PC-9 (cell line): ENCODE data around the gene RCOR1. TPM values are rescaled to one million over a fixed set of nuclear protein-coding genes. Genes with fewer than 3 reads are reported as not detected.
A peak's percentile ranks its signal among the peaks of the same experiment; 100 is the strongest.

ENCODE experiments used
- BruUV-seq: library from RNA; stranded (reverse); fragments of 400-500 nt; replicated peaks from 2 replicates; lab custom pipeline; 2021; lab: Mats Ljungman, UMichigan
- CTCF ChIA-PET: fragments of 300-600 bp; sonication (Branson Sonifier 250); formaldehyde crosslinking; loops from one replicate; lab custom pipeline; 2022; ENCODE audit warnings: antibody characterized with exemption; lab: Charles Lee
- POLR2A ChIA-PET: fragments of 300-600 bp; sonication (Branson Sonifier 250); formaldehyde crosslinking; loops from one replicate; lab custom pipeline; 2022; ENCODE audit warnings: antibody characterized with exemption; ENCODE audit not compliant: unreplicated experiment; lab: Charles Lee
- DNase-seq, 2 experiments: peaks; one replicate each; pipeline versions ENCODE4 v3.0.0 to v3.0.0-alpha.2; 2015 to 2022; ENCODE audit warnings: mixed read lengths in 1 of 2
- H2AFZ ChIP-seq: fragments of 200-600 bp; sonication (generic); 2 replicates; pipeline ENCODE4 v1.8.1; 2017; ENCODE audit warnings: antibody characterized with exemption
- H3F3A ChIP-seq: fragments of 200-600 bp; sonication (generic); 2 replicates; pipeline ENCODE4 v1.8.1; 2017; ENCODE audit warnings: antibody characterized with exemption, mild to moderate bottlenecking, low read depth; ENCODE audit not compliant: insufficient read depth
- H3K27ac ChIP-seq: fragments of 200-600 bp; sonication (generic); 2 replicates; pipeline ENCODE4 v1.6.1; 2016; ENCODE audit warnings: mixed run types
- H3K27me3 ChIP-seq: fragments of 200-600 bp; sonication (generic); 2 replicates; pipeline ENCODE4 v1.6.1; 2016; ENCODE audit warnings: low read depth, mixed run types; ENCODE audit not compliant: insufficient read depth
- H3K36me3 ChIP-seq: fragments of 200-600 bp; sonication (generic); 2 replicates; pipeline ENCODE4 v1.6.1; 2016; ENCODE audit warnings: low read depth, mixed run types
- H3K4me1 ChIP-seq: fragments of 200-600 bp; sonication (generic); replicated peaks from 2 replicates; pipeline ENCODE4 v1.6.1; 2016; ENCODE audit warnings: mixed run types; ENCODE audit not compliant: insufficient read depth
- H3K4me2 ChIP-seq: fragments of 200-600 bp; sonication (generic); 2 replicates; pipeline ENCODE4 v1.6.1; 2017; ENCODE audit warnings: mixed run types
- H3K4me3 ChIP-seq: fragments of 200-600 bp; sonication (generic); 2 replicates; pipeline ENCODE4 v1.6.1; 2016; ENCODE audit warnings: mixed run types
- H3K79me2 ChIP-seq: fragments of 200-600 bp; sonication (generic); 2 replicates; pipeline ENCODE4 v1.6.1; 2017; ENCODE audit warnings: low read depth, mixed run types
- H3K9me2 ChIP-seq: fragments of 200-600 bp; sonication (generic); 2 replicates; pipeline ENCODE4 v1.8.1; 2017; ENCODE audit warnings: mild to moderate bottlenecking; ENCODE audit not compliant: insufficient read depth
- H3K9me3 ChIP-seq: fragments of 200-600 bp; sonication (generic); 2 replicates; pipeline ENCODE4 v1.8.1; 2016; ENCODE audit warnings: low read depth; ENCODE audit not compliant: insufficient read depth
- H4K20me1 ChIP-seq: fragments of 200-600 bp; sonication (generic); 2 replicates; pipeline ENCODE4 v1.8.1; 2017; ENCODE audit not compliant: insufficient read depth
- EZH2 ChIP-seq: fragments of 200-600 bp; sonication (generic); IDR thresholded peaks from 2 replicates; pipeline ENCODE4 v1.8.0; 2017; ENCODE audit warnings: antibody characterized with exemption, low read depth
- intact Hi-C: fragments of 100-400 bp; cut with micrococcal nuclease; formaldehyde crosslinking; loops from one replicate; pipeline ENCODE4 v1.10.0; 2022; ENCODE audit not compliant: unreplicated experiment
- total RNA-seq: library from RNA; stranded (reverse); gene quantifications from 2 replicates; pipeline ENCODE4 v1.2.3, GENCODE V29; 2021
- TF ChIP-seq, protein P1 (sequence below): fragments of 200-600 bp; sonication (generic); conservative IDR thresholded peaks from 2 replicates; pipeline ENCODE4 v1.6.1; 2017; ENCODE audit warnings: mixed run types, antibody characterized with exemption, mild to moderate bottlenecking, moderate library complexity

Gene RCOR1
- total RNA-seq, 1 experiment from 2014 or later: 67.2 TPM

DNA sequence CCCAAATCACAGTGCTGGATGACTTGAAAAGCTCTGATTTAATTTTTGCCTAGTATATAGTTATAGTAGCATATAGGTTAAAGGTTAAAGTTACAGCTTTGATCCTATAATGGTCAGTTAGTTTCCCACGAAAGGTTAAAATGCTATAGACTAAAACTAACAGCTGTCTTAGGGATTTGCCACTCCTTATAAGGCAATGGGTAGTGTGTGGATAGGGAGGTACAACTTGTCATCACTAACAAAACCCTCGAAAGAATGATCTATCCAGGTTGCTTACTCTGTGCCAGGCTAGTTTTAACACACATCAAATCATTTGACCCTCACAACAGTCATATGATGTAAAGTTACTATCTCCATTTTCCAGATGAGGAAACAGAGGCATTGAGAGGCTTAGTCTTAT, 11.7 kb downstream of the RCOR1 start:
- Histone ChIP-seq H3K36me3 (no peaks in the 10 kb centered on the region; the same call in 1 of the 2 replicates), H3K4me2 (peak overlapping the region; percentile 37), H3F3A (peaks cover 60% of the 10 kb centered on the region), H3K4me3 (no peak overlapping the region), H3K27me3 (no peaks in the 10 kb centered on the region), H4K20me1 (peaks cover 77% of the 10 kb centered on the region), H3K79me2 (peaks cover 100% of the 10 kb centered on the region), H3K27ac (peak overlapping the region; percentile 44), H3K4me1 (peaks cover 29% of the 10 kb centered on the region), H2AFZ (no peak overlapping the region), H3K9me2 (no peaks in the 10 kb centered on the region), H3K9me3 (no peaks in the 10 kb centered on the region)
- DNase-seq: no peak
- no TSS peak for BruUV-seq
- POLR2A ChIA-PET: interaction anchor here (0.6 to 1.0 kb wide), 4 partner anchors 50 to 233 kb away, joined by 3 to 7 read pairs (median 4); no protein-coding TSS in a partner anchor
- CTCF ChIA-PET: no interaction called here
- intact Hi-C loops: loop anchor here (2.0 kb wide), 1 partner anchor 51 kb away; no protein-coding TSS in a partner anchor
- no peak for TF ChIP-seq EZH2
- TF ChIP-seq, protein P1, sequence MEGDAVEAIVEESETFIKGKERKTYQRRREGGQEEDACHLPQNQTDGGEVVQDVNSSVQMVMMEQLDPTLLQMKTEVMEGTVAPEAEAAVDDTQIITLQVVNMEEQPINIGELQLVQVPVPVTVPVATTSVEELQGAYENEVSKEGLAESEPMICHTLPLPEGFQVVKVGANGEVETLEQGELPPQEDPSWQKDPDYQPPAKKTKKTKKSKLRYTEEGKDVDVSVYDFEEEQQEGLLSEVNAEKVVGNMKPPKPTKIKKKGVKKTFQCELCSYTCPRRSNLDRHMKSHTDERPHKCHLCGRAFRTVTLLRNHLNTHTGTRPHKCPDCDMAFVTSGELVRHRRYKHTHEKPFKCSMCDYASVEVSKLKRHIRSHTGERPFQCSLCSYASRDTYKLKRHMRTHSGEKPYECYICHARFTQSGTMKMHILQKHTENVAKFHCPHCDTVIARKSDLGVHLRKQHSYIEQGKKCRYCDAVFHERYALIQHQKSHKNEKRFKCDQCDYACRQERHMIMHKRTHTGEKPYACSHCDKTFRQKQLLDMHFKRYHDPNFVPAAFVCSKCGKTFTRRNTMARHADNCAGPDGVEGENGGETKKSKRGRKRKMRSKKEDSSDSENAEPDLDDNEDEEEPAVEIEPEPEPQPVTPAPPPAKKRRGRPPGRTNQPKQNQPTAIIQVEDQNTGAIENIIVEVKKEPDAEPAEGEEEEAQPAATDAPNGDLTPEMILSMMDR: no peak

DNA sequence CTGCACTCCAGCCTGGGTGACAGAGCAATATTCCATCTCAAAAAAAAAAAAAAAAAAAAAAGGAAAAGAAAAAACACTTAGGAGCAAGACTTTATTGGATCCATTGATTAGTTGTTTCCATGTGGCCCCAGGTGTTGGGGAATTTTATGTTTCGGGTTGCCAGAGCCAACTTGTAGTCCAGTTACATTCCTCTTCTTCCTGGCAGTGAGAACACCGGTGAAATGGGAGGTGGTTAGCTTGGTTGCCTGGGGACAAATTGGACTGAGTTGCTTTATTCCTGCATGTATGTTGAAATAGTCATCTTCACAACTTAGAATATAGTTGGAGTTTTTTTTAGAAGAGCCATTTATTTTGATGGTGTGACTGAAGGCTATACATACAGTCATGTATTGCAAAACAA, 12.6 kb downstream of the RCOR1 start:
- no peak for TF ChIP-seq EZH2
- TF ChIP-seq, protein P1: no peak
- H3K4me1 ChIP-seq: peaks cover 29% of the 10 kb centered on the region
- H3K79me2 ChIP-seq: peaks cover 100% of the 10 kb centered on the region
- peaks cover 60% of the 10 kb centered on the region for H3F3A ChIP-seq
- H2AFZ ChIP-seq: no peak overlapping the region
- H3K9me2 ChIP-seq: no peaks in the 10 kb centered on the region
- ChIA-PET POLR2A (interaction anchor here (0.6 kb wide), 1 partner anchor 80 kb away, joined by 5 read pairs; no protein-coding TSS in a partner anchor), CTCF (interaction anchor here (0.9 kb wide), 1 partner anchor 89 kb away, joined by 9 read pairs; no protein-coding TSS in a partner anchor)
- DNase-seq: peak; percentile 71 to 90
- intact Hi-C loops: loop anchor here (2.0 kb wide), 1 partner anchor 50 kb away; no protein-coding TSS in a partner anchor
- H3K36me3 ChIP-seq: no peaks in the 10 kb centered on the region
- H3K27ac ChIP-seq: peak overlapping the region; percentile 44
- H3K4me2 ChIP-seq: peak overlapping the region; percentile 37
- no peaks in the 10 kb centered on the region for H3K9me3 ChIP-seq
- no TSS peak for BruUV-seq
- H3K27me3 ChIP-seq: no peaks in the 10 kb centered on the region
- no peak overlapping the region for H3K4me3 ChIP-seq
- H4K20me1 ChIP-seq: peaks cover 77% of the 10 kb centered on the region

DNA sequence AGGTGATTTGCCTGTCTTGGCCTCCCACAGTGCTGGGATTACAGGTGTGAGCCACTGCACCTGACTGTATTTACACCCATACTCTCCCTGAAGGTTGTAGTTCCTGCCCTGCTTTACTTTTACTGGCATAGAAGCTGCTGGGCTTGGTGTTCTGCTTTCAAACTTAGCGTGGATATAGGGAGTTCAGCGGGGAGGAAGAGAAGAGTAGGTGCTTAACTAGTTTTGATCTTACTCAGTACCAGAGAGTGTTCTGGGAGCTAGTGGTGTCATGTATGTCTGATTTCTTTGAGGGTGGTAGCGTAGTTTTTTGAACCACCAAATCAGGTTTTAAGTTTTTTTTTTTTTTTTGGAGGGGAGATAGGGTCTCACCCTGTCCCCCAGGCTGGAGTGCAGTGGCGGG, 13.8 kb downstream of the RCOR1 start:
- H3K4me1 ChIP-seq: peaks cover 29% of the 10 kb centered on the region
- H3K79me2 ChIP-seq: peaks cover 98% of the 10 kb centered on the region
- no TSS peak for BruUV-seq
- TF ChIP-seq, protein P1: no peak
- TF ChIP-seq EZH2: no peak
- peaks cover 80% of the 10 kb centered on the region for H4K20me1 ChIP-seq
- CTCF ChIA-PET: no interaction called here
- POLR2A ChIA-PET: interaction anchor here (0.7 kb wide), 2 partner anchors 9 to 76 kb away, joined by 4 to 21 read pairs; no protein-coding TSS in a partner anchor
- no peaks in the 10 kb centered on the region for H3K9me3 ChIP-seq
- no peak overlapping the region for H3K4me2 ChIP-seq
- H3K4me3 ChIP-seq: no peak overlapping the region
- intact Hi-C loops: no loop called here
- H3F3A ChIP-seq: peaks cover 59% of the 10 kb centered on the region
- H3K27me3 ChIP-seq: no peaks in the 10 kb centered on the region
- no peak overlapping the region for H3K27ac ChIP-seq
- H3K9me2 ChIP-seq: no peaks in the 10 kb centered on the region
- H2AFZ ChIP-seq: no peak overlapping the region
- H3K36me3 ChIP-seq: no peaks in the 10 kb centered on the region
- DNase-seq: no peak
